ENCODE measurements around the gene MYO1B.

The MYO1B gene

GRCh38 chr2:191202881-191203397 is 42.3 kb upstream of the MYO1B start:
- no peak for TF ChIP-seq CTCF (IDR thresholded peaks at IDR 0.05; ENCODE audit: borderline replicate concordance, insufficient read depth, low read depth, low read length)
- H3K4me3 ChIP-seq (ENCODE audit: low read depth, low read length), result no peak overlapping the region

GRCh38 chr2:191204433-191204832 is 40.8 kb upstream of the MYO1B start:
- H3K4me3 ChIP-seq (ENCODE audit: low read depth, low read length), result no peak overlapping the region
- TF ChIP-seq CTCF (IDR thresholded peaks at IDR 0.05; ENCODE audit: borderline replicate concordance, insufficient read depth, low read depth, low read length), result no peak

- no peak for TF ChIP-seq CTCF (IDR thresholded peaks at IDR 0.05; ENCODE audit: borderline replicate concordance, insufficient read depth, low read depth, low read length)
- no peak overlapping the region for H3K4me3 ChIP-seq (ENCODE audit: low read depth, low read length)
Measured at GRCh38 chr2:191206613-191207471, 38.4 kb upstream of the MYO1B start.

GRCh38 chr2:191209340-191209739 is 35.9 kb upstream of the MYO1B start:
- H3K4me3 ChIP-seq (ENCODE audit: low read depth, low read length), result no peak overlapping the region
- no peak for TF ChIP-seq CTCF (IDR thresholded peaks at IDR 0.05; ENCODE audit: borderline replicate concordance, insufficient read depth, low read depth, low read length)

- no peak for TF ChIP-seq CTCF (IDR thresholded peaks at IDR 0.05; ENCODE audit: borderline replicate concordance, insufficient read depth, low read depth, low read length)
- no peak overlapping the region for H3K4me3 ChIP-seq (ENCODE audit: low read depth, low read length)
Measured at GRCh38 chr2:191212119-191212518, 33.1 kb upstream of the MYO1B start.

- no peak for TF ChIP-seq CTCF (IDR thresholded peaks at IDR 0.05; ENCODE audit: borderline replicate concordance, insufficient read depth, low read depth, low read length)
- H3K4me3 ChIP-seq (ENCODE audit: low read depth, low read length), result no peak overlapping the region
Measured at GRCh38 chr2:191213333-191213732, 31.9 kb upstream of the MYO1B start.

GRCh38 chr2:191215230-191215629 is 30.0 kb upstream of the MYO1B start:
- no peak for TF ChIP-seq CTCF (IDR thresholded peaks at IDR 0.05; ENCODE audit: borderline replicate concordance, insufficient read depth, low read depth, low read length)
- H3K4me3 ChIP-seq (ENCODE audit: low read depth, low read length), result no peak overlapping the region
